Measurements from ENCODE around the gene IFNGR2. TPM values are rescaled to one million over a fixed set of nuclear protein-coding genes. Genes with fewer than 3 reads are reported as not detected.

IFNGR2 gene
- total and polyA plus RNA-seq, 2 of the 13 experiments (the other 11 are each of a cell fraction or from before 2014, with no cell fraction given): 61.3 to 117 TPM

- TF ChIP-seq ZHX1 (CRISPR knock-in tag; IDR thresholded peaks at IDR 0.05; ENCODE audit: low read depth): no peak
These were observed 25.8 kb upstream of the IFNGR2 start (continued) for GRCh38 chr21:33377221-33377920.

- no peaks in the 10 kb centered on the region for H3K36me3 ChIP-seq (replicated peaks in 1 of 2; ENCODE audit: control insufficient read depth in 1 of 2, insufficient read depth in 2 of 2, low read length in 2 of 2)
- in situ Hi-C loops (cut with HindIII; ENCODE audit: extremely low pct_ligation_motif_present, low pct_unique_long_range_greater_than_20kb): no loop called here
- FAIRE-seq (no peak), DNase-seq (ENCODE audit: low spot score) (no peak), ATAC-seq (no peak)
- WGBS (ENCODE audit: low lambda C conversion rate): 58% methylated on average over 9 of the region's 9 CpGs
- BruUV-seq (replicated peaks): no TSS peak
- H2AFZ ChIP-seq (ENCODE audit: low read length): no peak overlapping the region
- no peak overlapping the region for H3K4me3 ChIP-seq (replicated peaks in 1 of 3; ENCODE audit: insufficient read depth in 1 of 3, low read depth in 2 of 3, low read length in 3 of 3)
- no peaks in the 10 kb centered on the region for H3K9me3 ChIP-seq (ENCODE audit: low read length)
- POLR2A ChIA-PET: no interaction called here
- no peaks in the 10 kb centered on the region for H3K79me2 ChIP-seq (ENCODE audit: insufficient read depth, low read length)
- intact Hi-C loops (cut with micrococcal nuclease; ENCODE audit: unreplicated experiment): loop anchor here (10.0 kb wide), 1 partner anchor 243 kb away; no protein-coding TSS in a partner anchor
- H3K4me1 ChIP-seq (ENCODE audit: insufficient read depth, low read length): peaks cover 48% of the 10 kb centered on the region
- H3K27me3 ChIP-seq (ENCODE audit: control insufficient read depth in 1 of 2, insufficient read depth in 2 of 2, low read length in 2 of 2): no peaks in the 10 kb centered on the region
- no peak overlapping the region for H3K27ac ChIP-seq (ENCODE audit: extremely low read length, insufficient read depth, low read length)
- H3K4me2 ChIP-seq (ENCODE audit: low read depth, low read length): no peak overlapping the region
- TF ChIP-seq GLI4 (CRISPR knock-in tag; IDR thresholded peaks at IDR 0.05; ENCODE audit: borderline replicate concordance) (no peak), ZBTB33 (CRISPR knock-in tag; IDR thresholded peaks at IDR 0.05) (0 out of 2 replicates have a peak, but pooled peaks have one; percentile 20)
- CTCF ChIA-PET (ENCODE audit: low intra/inter-chr PET ratio, low total read pairs): no interaction called here
- no peaks in the 10 kb centered on the region for H4K20me1 ChIP-seq (ENCODE audit: insufficient read depth, low read length)
- no peak overlapping the region for H3K9ac ChIP-seq (ENCODE audit: insufficient read depth, low read depth, low read length)
These were observed 25.1 kb upstream of the IFNGR2 start for GRCh38 chr21:33378081-33378480.

All from HepG2 (cell line).